Kasumi-1 (cell line): ENCODE measurements around the gene NR6A1.
A peak's percentile ranks its signal among the peaks of the same experiment; 100 is the strongest.
"Not testable (repeated sequence)": the region's sequence is repeated elsewhere in the genome, so short reads cannot be mapped to it uniquely, and the experiment has no call there.

ENCODE experiments used
- DNase-seq, 2 experiments: peaks; one replicate each; lab custom pipeline; 2025; lab: John Stamatoyannopoulos, UW

NR6A1 gene

DNA sequence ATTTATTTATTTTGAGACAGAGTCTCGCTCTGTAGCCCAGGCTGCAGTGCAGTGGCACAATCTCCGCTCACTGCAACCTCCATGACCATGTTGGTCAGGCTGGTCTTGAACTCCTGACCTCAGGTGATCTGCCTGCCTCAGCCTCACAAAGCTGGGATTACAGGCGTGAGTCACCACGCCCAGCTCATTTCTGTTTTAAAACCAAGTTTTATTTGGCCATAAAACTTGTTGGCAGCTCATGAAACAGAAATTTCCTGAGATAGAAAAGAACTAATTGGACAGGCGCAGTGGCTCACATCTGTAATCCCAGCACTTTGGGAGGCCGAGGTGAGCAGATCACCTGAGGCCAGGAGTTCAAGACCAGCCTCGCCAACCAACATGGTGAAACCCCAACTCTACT, 155.3 kb downstream of the NR6A1 start:
- DNase-seq = not testable (repeated sequence)

DNA sequence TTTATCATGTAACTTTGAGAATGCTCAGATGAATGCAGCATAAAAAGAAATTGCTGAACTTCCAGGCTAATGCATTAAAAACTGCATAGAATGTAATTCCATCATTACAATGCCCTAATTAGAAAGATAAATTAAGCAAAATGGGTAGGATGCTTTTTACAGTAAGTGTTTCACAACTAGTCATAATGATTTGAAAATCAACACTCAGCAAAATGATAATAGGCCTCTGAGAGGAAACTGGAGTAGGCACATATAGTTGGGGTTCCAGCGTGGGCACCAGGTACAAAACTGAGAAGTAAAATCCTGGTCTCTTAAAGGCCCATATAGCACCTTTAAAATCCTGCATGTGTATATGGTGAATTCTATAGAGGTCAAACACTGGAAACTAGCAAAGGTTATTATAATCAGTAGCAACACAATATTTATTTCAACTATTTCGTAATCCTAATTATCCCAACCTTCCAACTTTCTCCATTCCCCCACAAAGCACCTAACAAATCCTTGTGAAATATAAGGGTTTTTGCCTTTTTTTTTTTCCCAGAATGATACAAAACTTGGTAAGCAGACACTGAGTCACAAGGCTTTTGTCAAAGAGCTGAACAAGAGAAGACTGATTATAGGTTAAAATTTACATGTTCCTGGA, 155.9 kb downstream of the NR6A1 start:
- DNase-seq = no peak

DNA sequence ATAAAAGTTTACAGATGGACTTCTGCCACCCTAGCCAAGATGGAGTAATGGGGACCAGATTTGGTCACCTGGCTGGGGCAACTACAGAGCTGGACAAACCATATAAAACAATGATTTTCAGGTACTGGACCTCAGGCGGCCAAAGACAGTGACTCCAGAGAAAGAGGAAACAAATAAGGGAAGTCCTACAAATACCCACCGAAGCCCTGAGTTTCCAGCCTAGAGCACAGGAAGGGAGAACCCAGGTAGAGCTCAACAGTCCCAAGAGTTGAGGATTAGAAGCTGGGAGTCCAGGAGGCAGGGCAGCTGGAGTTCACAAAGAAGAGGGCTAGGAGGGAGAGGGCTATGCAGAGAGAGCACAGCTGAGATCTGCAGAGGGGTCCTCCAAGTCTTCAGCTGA, 157.3 kb downstream of the NR6A1 start:
- DNase-seq = peak; percentile 15 to 18

DNA sequence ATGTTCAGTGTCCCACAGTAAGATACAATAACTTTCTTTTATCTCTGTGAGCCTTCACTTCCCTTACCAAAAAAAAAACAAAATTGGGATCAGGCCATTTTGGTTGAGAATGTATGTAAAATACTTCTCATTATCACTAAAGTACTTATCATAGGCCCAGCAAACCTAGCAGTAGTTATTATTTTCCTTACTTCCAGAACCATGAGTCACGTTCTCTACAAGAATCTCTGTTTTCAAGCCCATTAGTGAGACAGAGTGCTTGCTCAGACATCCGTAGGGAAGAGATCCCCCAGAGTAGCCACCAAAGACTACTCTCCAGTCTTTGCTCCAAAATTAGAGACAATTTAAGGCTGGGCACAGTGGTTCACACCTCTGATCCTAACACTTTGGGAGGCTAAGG, 160.0 kb downstream of the NR6A1 start:
- no peak for DNase-seq

DNA sequence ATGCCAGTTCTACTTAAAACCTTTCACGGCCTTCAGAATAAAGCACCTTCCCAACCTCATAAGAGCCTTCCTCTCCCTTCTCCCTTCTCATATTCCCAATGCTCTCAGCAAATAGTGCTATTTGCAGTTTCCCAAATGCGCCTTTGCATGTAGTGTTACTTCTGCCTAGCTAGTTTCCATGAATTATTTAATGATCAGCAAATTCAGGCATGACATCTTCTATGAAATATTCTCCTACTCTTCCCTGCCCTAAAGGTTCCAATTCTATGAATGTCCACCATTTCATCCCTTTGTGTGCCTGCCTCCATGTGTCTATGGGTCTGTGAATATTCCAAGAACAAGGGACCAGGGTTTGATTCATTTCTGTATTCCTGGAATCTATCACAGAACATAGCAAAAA, 165.1 kb downstream of the NR6A1 start:
- no peak for DNase-seq

DNA sequence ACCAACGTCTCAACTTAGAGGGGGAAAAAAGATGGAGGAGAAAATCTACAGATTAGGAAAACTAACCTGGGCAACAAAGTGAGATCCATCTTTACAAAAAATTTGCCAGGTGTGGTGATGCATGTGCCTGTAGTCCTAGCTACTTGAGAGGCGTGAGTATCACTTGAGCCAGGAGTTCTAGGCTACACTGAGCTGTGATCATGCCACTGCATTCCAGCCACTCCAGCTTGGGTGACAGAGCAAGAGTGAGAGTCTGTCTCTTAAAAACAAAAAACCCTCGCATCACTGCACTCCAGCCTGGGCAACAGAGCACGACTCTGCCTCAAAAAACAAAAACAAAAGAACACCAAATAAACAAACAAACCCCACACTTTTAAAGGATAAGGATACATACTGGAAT, 165.9 kb downstream of the NR6A1 start:
- DNase-seq = no peak

DNA sequence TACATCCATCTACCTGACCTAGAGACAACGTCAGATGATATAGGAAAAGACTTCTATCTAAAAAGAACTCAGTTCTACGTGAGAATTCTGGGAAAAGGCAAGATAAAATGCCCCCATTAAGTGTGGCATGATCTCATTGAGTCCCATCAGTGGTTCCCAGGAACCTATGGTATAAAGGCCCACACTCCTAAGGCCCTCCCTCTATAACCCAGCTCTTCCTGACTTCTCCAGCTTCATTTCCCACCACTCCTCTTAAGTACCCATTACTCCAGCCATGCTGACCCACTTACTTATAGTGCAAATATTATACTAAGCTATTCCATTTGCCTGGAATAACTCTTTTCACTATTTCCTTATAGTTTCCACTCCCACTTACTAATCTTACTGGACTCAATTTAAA, 168.5 kb downstream of the NR6A1 start:
- DNase-seq = no peak

DNA sequence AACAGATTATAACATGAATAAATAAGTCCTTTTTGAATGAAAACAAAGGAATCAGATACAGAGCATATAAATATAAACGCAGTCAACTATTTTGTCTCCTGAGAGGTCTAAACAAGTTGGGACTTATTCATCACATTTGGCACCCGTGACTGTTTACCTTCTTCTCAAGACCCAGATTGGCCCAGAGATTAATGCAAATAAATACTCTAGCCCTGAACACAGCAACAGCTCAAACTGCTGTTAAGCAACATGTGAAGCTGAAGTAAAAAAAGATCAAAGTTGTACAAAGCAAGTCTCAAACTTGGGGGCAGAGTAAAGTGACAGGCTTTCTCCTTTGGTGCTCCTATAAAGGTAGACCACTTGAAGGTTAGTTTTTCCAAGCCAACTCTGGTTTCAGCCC, 168.9 kb downstream of the NR6A1 start:
- no peak for DNase-seq

DNA sequence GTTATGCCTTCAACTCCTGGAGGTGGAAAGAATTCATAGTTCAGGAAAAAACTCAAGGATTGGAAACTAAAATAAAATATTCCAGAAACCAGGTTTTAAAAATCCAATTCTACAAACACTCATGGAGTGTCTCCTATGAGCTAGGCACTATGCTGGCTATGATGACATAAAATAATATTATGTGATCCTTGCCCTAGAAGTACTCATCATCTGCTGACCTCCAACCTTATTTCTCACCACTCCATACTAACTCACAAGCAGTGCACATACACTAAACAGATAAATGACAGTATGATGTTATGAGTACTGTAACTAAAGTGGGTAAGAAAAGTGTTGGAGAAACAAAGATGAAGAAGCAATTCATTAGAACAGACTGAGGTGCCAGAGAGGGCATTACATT, 170.7 kb downstream of the NR6A1 start:
- no peak for DNase-seq

DNA sequence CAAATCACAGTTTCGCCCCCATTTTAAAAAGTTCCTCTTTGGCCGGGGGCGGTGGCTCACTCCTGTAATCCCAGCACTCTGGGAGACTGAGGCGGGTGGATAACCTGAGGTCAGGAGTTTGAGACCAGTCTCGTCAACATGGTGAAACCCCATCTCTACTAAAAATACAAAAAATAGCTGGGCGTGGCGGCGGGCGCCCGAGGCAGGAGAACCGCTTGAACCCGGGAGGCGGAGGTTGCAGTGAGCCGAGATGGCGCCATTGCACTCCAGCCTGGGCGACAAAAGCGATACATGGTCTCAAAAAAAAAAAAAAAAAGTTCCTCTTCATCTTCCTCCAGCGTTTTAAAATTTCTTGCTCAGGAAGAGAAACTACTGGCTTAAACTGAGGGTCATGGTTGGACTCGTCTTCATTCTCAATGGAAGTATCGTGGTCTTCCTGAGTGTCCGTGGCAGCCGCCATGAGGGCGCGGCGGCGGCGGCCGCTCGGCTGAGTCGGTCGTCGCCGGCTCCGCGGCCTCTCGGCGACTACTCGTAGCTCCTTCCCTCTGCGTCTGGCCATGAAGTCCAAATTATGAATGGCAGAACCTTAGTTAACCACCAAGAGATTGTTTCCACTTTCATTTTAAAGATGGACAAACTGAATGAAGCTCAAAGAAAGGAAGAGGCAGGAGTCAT, 171.9 kb downstream of the NR6A1 start:
- DNase-seq = no peak

DNA sequence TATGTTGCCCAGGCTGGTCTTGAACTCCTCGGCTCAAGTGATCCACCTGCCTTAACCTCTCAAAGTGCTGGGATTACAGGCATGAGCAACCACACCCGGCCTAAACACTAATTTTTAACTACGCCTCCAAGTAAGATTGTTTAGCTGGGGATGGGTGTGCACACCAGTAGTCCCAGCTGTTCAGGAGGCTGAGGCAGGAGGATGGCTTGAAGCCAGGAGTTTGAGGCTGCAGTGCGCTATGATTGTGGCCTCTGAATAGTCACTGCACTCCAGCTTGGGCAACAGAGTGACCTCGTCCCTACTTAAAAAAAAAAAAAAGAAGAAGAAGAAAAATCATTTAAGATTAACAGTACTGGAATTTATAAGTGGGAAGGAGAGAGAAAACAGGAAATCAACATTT, 173.1 kb downstream of the NR6A1 start:
- DNase-seq = no peak

DNA sequence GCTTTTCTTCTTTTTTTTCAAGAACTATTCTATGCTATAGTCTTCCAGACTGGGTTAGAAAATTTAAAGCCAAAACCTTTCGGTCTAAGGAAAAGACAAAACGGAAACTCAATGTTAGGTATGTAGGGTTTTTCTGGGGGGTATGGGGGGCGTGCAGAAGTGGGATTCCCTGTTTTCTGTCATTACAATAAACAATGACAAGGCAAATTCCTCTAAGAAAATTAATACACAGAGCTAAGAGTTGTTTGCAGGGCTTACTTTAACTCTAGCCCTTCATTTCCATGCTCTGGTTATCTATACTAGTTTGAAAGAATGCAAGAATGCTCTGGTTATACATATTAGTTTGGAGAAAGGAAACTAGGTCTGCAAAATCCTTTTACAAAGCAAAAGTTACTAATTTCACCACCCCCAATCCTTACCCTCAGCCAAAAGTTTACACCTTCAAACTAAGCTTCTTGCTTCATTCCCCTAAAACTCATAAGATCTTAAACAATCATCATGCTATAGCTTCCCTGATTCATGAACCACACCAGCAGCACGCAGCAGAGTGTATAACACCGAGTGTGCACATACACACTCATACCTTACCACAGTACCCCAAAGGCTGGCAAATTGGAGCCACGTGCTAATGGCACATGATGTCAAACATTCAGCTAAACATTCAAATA, 174.8 kb downstream of the NR6A1 start:
- DNase-seq = no peak

DNA sequence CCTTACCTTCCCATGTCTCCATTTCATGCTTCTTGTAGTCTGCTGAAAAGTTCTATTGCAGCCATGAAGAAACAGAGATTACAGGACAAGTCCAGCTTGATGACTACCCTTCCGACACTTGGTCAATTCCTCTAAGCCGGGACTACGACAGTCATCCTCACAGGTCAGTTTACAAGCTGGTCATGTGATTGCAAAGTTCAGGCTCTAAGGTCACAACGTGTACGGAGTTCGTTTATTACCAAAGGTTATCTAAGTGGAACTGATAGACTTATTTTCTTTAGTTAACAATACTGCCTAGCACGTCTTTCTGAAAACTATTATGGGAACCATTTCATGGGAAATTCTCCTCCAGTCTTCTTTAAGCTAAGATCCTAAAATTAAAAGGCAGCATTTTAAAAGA, 175.4 kb downstream of the NR6A1 start:
- no peak for DNase-seq

DNA sequence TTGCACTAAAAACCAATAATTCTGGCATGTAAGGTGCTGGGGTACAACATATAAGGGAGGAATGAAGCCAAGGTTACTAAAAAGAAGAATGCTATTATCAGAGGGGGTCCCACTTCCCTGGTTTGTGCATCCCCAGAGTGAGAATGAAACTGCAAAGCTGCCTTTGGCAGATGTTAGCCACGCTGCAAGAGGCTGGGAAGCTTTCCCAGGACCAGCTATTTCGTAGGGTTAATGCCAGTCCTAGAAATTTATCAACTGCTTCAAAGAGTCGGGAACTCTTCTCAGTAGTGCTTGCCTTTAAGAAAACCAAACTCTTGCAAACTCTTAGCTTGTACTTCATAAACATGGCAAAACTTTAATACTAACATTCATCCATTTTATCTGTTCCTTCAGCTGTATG, 176.4 kb downstream of the NR6A1 start:
- DNase-seq = peak in 1 of 2 experiments; percentile 2

DNA sequence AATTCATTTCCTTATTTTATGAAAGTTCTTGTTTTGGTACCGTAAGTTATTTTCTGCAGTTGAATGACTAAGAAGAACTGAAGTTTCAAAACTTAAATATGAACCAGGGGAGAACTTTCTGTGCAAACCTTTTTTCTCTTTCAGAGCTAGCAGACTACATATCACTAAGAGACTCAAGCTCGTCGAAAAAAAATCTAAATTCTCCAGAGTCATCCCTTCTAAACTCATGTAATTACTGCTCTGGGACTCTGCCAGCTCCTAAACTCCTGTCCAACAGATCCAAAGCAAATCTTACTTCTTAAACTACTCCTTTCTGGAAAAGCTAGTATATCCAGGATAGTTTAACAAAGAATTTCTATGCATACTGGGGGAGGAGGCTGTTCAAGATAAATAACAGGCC, 176.9 kb downstream of the NR6A1 start:
- DNase-seq = no peak

DNA sequence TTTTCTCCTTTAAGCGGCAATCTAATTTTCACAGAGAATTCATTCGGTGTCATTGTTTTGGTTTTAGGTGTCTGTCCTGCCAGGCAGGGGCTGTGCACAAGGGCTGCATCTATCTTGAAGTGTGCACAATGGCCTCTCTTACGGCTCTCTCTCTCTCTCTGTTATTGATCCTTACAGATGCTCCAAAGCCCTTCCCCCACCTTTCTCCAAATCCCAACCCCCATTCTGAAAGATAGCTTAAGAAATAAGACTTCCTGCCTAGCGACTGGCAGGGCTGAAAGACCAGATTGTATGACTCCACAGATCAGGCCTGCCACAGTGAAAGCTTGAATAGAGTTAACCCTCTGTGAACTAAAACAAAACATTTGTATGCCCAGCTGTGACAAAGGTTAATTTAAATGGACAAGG, 177.5 kb downstream of the NR6A1 start:
- DNase-seq = peak; percentile 16 to 26

DNA sequence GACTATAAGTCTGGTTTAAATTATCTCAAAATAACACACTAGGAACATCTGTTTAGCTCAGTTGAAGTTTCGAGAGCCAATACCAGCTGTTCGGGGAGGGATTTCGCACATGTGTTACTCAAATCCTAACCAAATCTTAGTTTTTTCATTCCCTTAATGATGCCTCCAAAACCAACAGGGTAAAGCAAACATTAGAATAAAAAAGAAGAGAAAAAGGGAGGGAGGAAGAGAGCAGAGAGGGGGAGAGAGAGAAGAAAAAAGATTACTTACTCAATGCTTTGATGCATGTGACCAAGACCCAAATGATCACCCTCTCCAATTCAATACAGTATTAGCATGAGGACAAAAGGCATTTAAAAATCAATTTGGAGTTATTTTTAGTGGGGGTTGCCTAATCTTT, 177.9 kb downstream of the NR6A1 start:
- no peak for DNase-seq

DNA sequence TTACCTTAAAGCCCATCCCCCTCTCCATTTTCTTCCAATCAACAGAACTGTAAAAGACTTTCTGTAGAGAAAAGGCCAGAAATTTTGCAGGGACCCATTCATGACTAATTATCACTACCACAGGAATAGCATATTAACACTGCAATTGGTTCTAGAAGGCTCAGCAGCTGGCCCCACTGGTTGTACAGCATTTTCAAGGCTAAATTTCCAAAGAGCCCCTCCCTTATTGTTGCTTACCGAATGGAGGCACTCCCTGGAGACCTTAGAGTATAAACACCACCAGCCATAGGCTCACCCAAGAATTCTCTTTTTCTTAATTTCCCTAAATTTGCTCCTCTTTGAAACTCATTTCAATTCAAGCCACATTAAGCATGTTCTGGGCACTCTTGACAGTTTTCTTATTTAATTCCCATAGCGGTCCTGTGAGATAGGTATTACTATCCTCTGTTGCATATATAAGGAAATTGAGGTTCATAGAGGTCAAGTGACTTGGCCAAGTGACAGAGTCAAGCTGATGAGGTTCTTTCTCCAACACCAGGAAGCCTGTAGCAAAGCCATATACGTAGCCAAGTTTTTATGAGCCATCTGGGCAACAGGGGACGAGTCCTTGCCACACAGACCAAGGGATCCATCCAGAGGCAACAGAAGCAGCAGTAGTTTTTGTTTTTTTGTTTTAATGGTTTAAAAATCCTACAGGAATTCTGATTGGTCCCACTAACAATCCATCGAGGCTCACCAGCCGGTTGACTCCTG, 180.0 kb downstream of the NR6A1 start:
- no peak for DNase-seq

DNA sequence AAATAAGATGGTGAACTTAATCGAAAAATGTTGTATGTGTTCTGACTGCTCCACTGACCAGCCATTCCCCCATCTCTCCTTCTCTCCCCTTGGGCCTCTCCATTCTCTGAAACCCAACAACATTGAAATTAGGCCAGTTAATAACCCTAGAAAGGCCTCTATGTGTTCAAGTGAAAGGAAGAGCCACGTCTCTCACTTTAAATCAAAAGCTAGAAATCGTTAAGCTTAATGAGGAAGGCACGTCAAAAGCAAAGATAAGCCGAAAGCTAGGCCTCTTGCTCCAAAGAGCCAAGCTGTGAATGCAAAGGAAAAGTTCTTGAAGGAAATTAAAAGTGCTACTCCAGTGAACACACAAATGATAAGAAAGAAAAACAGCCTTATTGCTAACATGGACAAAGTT, 186.5 kb downstream of the NR6A1 start:
- no peak for DNase-seq

DNA sequence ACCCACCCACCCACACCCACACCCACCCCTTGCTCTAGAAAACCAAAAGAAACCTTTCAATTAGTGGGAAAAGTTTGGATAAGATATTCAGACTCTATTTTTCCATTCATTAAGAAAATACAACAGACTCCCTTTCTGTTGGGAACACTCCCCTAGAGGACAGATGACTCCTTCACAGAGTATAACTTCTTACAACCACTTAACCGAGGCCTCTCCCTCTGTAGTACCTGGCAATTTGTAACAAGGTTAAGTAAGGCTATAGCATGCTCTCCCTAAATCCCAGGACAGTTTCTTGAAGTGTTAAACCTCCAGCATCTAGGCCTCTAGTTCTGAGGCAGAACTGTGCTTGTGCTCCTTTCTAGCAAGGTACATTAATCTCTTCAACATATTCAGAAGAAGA, 188.0 kb downstream of the NR6A1 start:
- no peak for DNase-seq

DNA sequence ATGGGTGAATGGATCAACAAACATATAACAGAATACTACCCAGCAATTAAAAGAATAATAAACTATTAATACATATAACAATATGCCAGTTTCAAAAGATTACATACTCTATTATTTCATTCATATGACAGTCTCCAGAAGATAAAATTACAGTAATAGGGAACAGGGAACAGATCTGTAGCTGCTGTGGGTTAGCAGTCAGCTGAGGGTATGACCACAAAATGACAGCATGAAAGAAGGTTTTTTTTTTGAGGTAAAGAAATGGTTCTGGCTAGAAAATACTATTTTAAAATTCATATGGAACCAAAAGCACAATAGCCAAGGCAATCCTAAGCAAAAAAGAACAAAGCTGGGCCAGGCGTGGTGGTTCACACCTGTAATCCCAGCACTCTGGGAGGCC, 190.9 kb downstream of the NR6A1 start:
- DNase-seq = peak; percentile 12 to 44

DNA sequence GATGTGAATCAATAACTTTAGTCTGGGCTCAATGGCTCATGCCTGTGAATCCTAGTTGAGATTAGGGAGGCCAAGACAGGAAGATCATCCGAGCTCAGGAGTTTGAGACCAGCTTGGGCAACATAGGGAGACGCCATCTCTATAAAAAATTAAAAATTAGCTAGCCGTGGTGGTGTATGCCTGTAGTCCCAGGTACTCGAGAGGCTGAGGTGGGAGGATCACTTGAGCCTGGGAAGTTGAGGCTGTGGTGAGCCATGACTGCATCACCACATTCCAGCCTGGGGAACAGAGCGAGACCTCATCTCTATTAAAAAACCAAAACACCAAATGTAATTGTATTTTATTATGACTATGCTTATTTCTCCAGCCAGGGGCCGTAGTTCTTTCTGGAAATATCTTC, 194.4 kb downstream of the NR6A1 start:
- DNase-seq = no peak
